Activated T-cell treated with anti-CD3 and anti-CD28 coated beads, Interleukin-2, amount 50 U/mL, for 48 hours (primary cell): Measurements from ENCODE around the gene ACBD4.

Experiments used
- DNase-seq, 2 experiments: peaks; one replicate each; pipeline ENCODE4 v3.0.0-alpha.2; 2020

Gene ACBD4

DNA sequence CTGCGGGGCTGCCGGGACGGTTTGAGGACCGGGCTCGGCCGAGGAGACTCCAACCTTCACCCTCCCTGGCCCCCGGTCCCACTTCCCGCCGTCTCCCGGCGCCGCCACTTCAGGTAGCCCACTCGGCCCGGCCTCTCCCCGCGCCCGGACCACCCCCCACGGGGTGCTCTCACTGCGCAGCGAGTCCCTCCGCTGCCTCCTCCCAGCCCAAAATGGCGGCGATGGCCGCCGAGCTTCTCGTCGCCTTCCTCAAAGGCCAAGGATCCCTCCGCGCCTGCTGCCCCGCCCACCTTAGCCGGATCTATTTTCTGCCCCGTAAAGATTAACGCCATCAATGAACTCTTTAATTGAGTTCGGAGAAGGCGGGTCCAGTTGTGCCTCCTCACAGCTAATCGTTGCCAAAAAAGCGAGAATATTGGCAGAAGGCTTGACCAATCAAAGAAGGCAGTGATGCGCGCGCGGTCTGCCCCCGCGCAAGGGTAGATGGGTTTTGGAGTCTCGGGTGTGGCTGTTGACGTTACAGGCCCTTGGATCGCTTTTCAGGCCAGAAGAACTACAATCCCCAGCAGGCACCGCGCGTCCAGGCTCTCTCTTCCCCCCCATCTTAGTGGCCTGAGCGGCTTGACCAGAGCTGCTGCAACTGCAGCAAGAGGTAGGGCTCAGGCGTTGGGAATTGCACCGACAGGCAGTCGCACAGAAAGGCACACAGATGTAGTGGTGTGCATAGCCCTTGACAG lies 26.0 kb downstream of the ACBD4 start, which contains the start of gene HEXIM2:
Gene HEXIM2 (plus strand): TSS at position 588 of the 737 bp plus-strand sequence. CDS start 919 bp downstream, outside the sequence.
- peak; percentile 98 to 99 for DNase-seq

DNA sequence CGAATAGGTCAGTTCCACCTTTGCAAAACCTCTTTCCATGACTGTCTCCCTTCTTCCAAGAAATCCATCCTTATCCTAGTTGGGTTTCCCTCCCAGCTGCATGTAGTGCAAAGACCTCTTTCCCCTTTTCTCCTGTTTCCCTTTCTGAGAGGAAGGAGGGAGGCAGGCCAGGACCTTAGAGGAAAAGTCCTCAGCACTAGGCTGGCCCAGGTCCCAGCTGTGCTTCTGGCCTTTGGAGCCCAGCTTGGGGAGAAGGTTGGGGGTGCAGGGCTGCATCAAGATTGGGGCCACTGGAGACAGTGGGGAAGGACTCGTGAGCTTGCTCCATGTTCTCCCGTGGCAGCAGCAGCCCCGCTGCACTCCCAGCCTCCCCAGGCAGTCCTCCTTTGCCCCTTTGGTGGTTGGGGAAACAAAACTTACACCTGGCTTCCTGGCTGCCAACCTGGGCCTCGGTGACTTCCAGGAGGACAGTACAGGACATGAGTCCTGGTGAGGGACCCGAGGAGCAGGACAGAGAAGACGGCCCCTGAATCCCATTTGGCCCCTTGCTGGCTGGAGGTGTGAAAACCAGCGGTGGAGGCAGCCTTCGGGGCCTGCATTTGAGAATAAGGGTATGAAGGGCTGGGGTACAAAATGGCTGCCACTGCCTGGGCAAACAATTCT lies 26.7 kb downstream of the ACBD4 start:
- no peak for DNase-seq

DNA sequence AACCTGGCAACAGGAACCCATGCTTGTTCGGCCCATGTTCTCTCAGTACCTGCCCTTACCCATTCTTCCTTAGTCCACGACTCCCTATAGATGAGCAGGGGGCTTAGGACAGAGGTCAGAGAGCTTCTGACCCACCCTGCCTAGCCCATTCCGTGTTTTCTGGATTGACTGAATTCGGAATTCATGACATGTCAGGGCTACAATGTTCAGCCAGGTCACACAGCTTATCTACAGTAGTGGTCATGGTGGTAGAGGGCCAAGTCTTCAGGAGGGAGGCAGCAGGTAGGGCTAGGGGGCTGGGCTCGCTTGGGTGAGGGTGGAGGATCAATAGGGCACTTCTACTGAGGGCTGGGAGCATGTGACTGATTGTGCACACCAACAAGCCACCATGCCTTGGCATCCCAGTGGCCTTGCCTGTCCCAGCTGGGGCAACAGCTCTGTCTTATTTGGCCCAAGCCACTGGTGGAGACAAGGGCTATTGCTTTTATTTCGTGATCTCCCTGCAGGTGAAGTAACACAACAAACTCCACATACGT lies 29.3 kb downstream of the ACBD4 start:
- no peak for DNase-seq

- DNase-seq: no peak
These were observed 33.7 kb downstream of the ACBD4 start for GRCh38 chr17:45168991-45169752.

DNA sequence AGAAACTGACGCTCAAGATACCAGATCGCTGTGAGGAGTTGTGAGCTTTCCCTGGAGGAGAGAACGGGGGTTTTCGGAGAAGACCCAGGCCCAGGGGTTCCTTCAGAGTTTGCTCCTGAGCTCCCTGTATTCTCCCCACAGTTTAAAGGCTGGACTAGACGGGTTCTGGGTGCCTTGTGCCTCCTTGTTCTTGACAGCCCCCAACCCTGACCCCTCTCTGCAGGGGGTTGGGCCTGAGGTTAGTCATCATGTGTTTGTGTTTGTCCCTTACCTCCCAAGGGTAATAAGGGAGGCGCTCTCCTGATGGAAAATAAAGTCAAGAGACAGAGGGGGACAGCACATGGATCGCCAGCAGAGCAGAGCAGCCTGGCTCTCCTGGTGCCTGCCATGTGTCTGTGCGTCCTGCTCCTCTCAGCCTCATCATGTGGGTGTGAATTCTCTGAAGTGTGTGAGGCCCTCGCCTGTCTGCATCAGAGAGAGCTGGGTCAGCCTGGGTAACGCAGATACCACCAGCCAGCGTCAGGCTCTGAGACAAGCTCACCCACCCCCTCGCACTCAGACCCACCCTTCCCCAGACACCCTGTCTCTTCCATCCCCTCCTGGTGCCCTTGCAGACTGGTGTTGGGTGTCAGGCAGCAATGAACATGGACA lies 34.9 kb downstream of the ACBD4 start:
- DNase-seq: no peak

DNA sequence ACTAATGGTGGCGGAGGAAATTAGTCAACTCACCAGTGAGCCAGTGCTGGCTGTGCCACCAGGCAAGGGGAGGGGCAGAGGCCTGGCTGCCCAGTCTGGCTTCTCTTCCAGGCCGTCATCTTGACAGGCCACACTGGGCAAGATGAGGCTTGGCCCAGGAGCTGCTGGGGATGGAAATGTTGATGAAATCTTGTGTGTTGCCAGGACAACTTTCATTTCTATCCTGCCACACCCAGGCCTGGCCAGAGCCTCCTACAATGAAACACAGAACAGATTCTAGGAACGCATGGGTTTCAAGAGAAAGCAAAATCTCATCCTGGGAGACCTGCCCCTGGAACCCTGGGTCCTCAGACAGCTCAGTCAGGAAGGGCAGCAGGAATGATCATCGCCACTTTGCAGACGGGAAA lies 35.4 kb downstream of the ACBD4 start:
- no peak for DNase-seq

- DNase-seq: no peak
These were observed 36.1 kb downstream of the ACBD4 start for GRCh38 chr17:45171338-45172231.

- DNase-seq: no peak
These were observed 36.7 kb downstream of the ACBD4 start for GRCh38 chr17:45172232-45172540.

- peak; percentile 69 to 73 for DNase-seq
These were observed 37.2 kb downstream of the ACBD4 start for GRCh38 chr17:45172541-45173286.

GRCh38 chr17:45175759-45176115 lies 40.2 kb downstream of the ACBD4 start:
- DNase-seq: no peak

- DNase-seq: no peak
These were observed 42.1 kb downstream of the ACBD4 start for GRCh38 chr17:45177563-45177962.

DNA sequence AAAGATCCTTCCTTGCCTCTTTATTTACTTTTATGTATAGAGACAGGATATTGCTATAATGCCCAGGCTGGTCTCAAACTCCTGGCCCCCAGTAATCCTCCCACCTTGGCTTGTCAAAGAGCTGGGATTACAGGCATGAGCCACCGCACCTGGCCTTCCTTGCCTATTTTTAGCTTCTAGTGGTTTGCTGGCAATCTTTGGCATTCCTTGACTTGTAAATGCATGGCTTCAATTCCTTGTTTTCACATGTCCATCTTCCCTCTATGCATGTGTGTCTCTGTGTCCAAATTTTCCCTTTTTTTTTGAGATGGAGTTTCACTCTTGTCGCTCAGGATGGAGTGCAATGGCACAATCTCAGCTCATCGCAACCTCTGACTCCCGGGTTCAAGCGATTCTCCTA lies 48.7 kb downstream of the ACBD4 start:
- no peak for DNase-seq

DNA sequence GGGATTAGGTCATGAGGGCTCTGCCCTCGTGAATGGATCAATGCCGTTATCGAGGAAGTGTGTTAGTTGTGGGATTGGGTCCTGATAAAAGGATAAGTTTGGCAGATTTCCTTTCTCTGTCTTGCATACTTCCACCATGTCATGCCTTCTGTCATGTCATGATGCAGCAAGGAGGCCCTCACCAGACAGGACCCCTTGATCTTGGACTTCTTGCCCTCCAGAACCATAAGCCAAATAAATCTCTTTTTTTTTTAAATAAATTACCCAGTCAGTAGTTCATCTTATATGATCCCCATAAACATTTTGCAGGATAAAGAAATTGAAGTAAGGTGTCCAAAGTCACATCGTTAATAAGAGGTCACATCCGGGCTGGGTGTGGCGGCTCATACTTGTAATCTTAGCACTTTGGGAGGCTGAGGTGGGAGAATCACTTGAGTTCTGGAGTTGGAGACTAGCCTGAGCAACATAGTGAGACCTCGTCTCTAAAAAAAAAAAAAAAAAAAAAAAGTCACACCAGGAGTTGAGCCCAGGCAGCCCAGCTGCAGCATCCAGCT lies 51.4 kb downstream of the ACBD4 start:
- no peak for DNase-seq

GRCh38 chr17:45189009-45189408 lies 53.5 kb downstream of the ACBD4 start:
- no peak for DNase-seq

DNA sequence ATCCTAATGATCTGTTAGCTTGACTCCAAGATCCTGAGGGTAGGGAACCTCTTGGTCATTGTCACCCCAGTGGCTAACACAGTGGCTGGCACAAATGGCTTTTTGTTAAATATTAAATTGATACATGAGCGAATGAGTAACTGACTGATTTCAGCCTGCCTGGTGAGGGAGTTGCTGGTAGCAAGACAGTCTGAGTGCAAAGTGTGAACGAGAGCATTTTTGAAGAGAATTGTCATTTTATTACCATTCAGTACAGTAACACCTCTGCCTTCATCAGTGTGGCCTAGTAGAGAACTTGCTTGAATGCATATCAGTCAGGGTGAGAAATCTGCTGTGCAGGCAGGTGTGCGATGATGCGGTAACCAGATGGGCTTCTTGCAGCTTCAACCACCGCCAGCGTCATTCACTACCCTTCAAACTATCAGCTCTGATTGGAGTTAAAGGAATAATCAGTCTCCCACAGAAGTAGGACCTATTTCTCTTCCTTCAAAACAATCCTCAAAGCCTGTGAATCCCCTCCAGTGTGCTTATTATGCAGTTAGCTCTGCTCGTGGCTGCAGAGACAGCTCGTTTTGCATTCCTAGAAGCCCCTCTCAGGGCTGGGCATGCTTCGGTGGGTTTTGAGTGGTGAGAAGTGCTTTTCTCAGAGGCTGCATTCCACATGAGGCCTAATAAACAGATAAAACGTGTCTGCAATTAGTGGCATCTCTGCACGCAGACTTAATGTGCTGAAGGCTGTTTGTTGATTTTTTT lies 55.2 kb downstream of the ACBD4 start:
- no peak for DNase-seq
